HCT116 (cell line): ENCODE data around the gene FOXK1. TPM values are rescaled to one million over a fixed set of nuclear protein-coding genes. Genes with fewer than 3 reads are reported as not detected.

ENCODE experiments used
- ATAC-seq: fragments of 200-7000 bp; cut with Tn5 transposase; 2 replicates; pipeline ENCODE4 v1.9.1; 2020; ENCODE audit warnings: mild to moderate bottlenecking, moderate library complexity
- BruUV-seq: library from RNA; stranded (reverse); fragments of 400-500 nt; replicated peaks from 2 replicates; lab custom pipeline; 2021; lab: Mats Ljungman, UMichigan
- CTCF ChIA-PET: fragments of 300-600 bp; sonication (Branson Sonifier 250); formaldehyde crosslinking; loops from one replicate; lab custom pipeline; 2021; ENCODE audit warnings: antibody characterized with exemption; lab: Charles Lee
- POLR2A ChIA-PET: fragments of 300-600, 350-600 bp; sonication (Branson Sonifier 250); formaldehyde crosslinking; loops from one replicate; lab custom pipeline; 2021; ENCODE audit warnings: antibody characterized with exemption; lab: Charles Lee
- RAD21 ChIA-PET, 2 experiments: fragments of 300-600 bp; sonication (Branson Sonifier 250); formaldehyde crosslinking; loops; one replicate each; lab custom pipeline; 2023; ENCODE audit warnings: low total read pairs in 2 of 2; ENCODE audit not compliant: uncharacterized antibody in 2 of 2, unreplicated experiment in 2 of 2, low non-redundant PET in 1 of 2; lab: Charles Lee
- DNase-seq: peaks from one replicate; pipeline ENCODE4 v3.0.0-alpha.2; 2010; ENCODE audit warnings: low read depth, low spot score
- H2AFZ ChIP-seq: fragments of 200-600 bp; shearing (Covaris generic), sonication (generic); 2 replicates; pipeline ENCODE4 v1.6.1; 2017; ENCODE audit warnings: low read depth, mixed run types, mixed read lengths, antibody characterized with exemption, low read length; ENCODE audit not compliant: poor library complexity, severe bottlenecking
- H3K27ac ChIP-seq: 2 replicates; pipeline ENCODE4 v1.5.1; 2012; ENCODE audit warnings: low read depth, low read length
- H3K27me3 ChIP-seq: fragments of 200-600 bp; sonication (generic); 2 replicates; pipeline ENCODE4 v1.6.1; 2016; ENCODE audit warnings: mixed run types, low read length, mixed read lengths; ENCODE audit not compliant: insufficient read depth
- H3K36me3 ChIP-seq, 2 experiments: fragments of 200-500 bp in 1 of 2; fragments of 200-600 bp in 1 of 2; sonication (Bioruptor generic) in 1 of 2; sonication (generic) in 1 of 2; 2 replicates each; pipeline versions ENCODE4 v1.5.1 to v1.6.1; 2014 to 2016; ENCODE audit warnings: low read length in 2 of 2, inconsistent platforms in 1 of 2, mixed read lengths in 1 of 2, mixed run types in 1 of 2; ENCODE audit not compliant: insufficient read depth in 2 of 2, control insufficient read depth in 1 of 2
- H3K4me1 ChIP-seq, 2 experiments: fragments of 200-600 bp in 1 of 2; sonication (generic) in 1 of 2; 2 replicates each; pipeline versions ENCODE4 v1.5.1 to v1.6.1; 2012 to 2017; ENCODE audit warnings: low read length in 2 of 2, inconsistent platforms in 1 of 2, mild to moderate bottlenecking in 1 of 2, mixed read lengths in 1 of 2, mixed run types in 1 of 2, moderate library complexity in 1 of 2; ENCODE audit not compliant: insufficient read depth in 2 of 2, control insufficient read depth in 1 of 2
- H3K4me2 ChIP-seq: fragments of 200-600 bp; sonication (generic); 2 replicates; pipeline ENCODE4 v1.6.1; 2017; ENCODE audit warnings: mixed run types, low read length, mixed read lengths
- H3K4me3 ChIP-seq, 2 experiments: fragments of 200-600 bp in 1 of 2; sonication (generic) in 1 of 2; replicated peaks in 1 of 2; 2 replicates each; pipeline ENCODE4 v1.5.1; 2011 to 2016; ENCODE audit warnings: low read length in 2 of 2, control low read depth in 1 of 2, low read depth in 1 of 2, mild to moderate bottlenecking in 1 of 2, mixed read lengths in 1 of 2, mixed run types in 1 of 2
- H3K79me2 ChIP-seq: fragments of 200-600 bp; sonication (generic); 2 replicates; pipeline ENCODE4 v1.6.1; 2017; ENCODE audit warnings: mild to moderate bottlenecking, mixed run types, low read length, moderate library complexity, mixed read lengths; ENCODE audit not compliant: insufficient read depth
- H3K9ac ChIP-seq: fragments of 200-600 bp; sonication (generic); 2 replicates; pipeline ENCODE4 v1.6.1; 2016; ENCODE audit warnings: low read length, mixed read lengths
- H3K9me2 ChIP-seq: fragments of 200-600 bp; sonication (generic), shearing (Covaris generic); 2 replicates; pipeline ENCODE4 v1.6.1; 2017; ENCODE audit warnings: mixed run types, mild to moderate bottlenecking, moderate library complexity; ENCODE audit not compliant: insufficient read depth
- H3K9me3 ChIP-seq, 2 experiments: fragments of 200-500 bp in 1 of 2; fragments of 200-600 bp in 1 of 2; sonication (Bioruptor generic) in 1 of 2; sonication (generic) in 1 of 2; 2 replicates each; pipeline ENCODE4 v1.6.1; 2014 to 2017; ENCODE audit warnings: low read length in 2 of 2, mixed read lengths in 2 of 2, inconsistent platforms in 1 of 2, low read depth in 1 of 2, mild to moderate bottlenecking in 1 of 2, mixed run types in 1 of 2, moderate library complexity in 1 of 2; ENCODE audit not compliant: control insufficient read depth in 1 of 2, insufficient read depth in 1 of 2
- H4K20me1 ChIP-seq: fragments of 200-600 bp; sonication (generic), shearing (Covaris generic); 2 replicates; pipeline ENCODE4 v1.6.1; 2017; ENCODE audit warnings: mixed run types, mild to moderate bottlenecking, moderate library complexity; ENCODE audit not compliant: insufficient read depth
- CEBPB ChIP-seq: IDR thresholded peaks from 2 replicates; pipeline ENCODE4 v1.6.1; 2012; ENCODE audit warnings: low read depth
- CTCF ChIP-seq, 3 experiments: fragments of 200-600 bp in 1 of 3; sonication (generic) in 1 of 3; IDR thresholded peaks in 2 of 3; conservative IDR thresholded peaks in 1 of 3; 2 replicates each; pipeline ENCODE4 v1.5.1; 2012 to 2017; ENCODE audit warnings: low read depth in 2 of 3, low read length in 2 of 3, antibody characterized with exemption in 1 of 3, borderline replicate concordance in 1 of 3, control low read depth in 1 of 3, mild to moderate bottlenecking in 1 of 3, mixed read lengths in 1 of 3, mixed run types in 1 of 3, moderate library complexity in 1 of 3; ENCODE audit not compliant: insufficient read depth in 1 of 3
- EGR1 ChIP-seq: IDR thresholded peaks from 2 replicates; pipeline ENCODE4 v1.6.1; 2012; ENCODE audit warnings: low read depth
- ELF1 ChIP-seq: IDR thresholded peaks from 2 replicates; pipeline ENCODE4 v1.6.1; 2012; ENCODE audit warnings: low read depth, borderline replicate concordance
- EZH2 ChIP-seq: fragments of 200-600 bp; sonication (generic); IDR thresholded peaks from 2 replicates; pipeline ENCODE4 v1.6.1; 2017; ENCODE audit warnings: antibody characterized with exemption, mixed run types
- RAD21 ChIP-seq: IDR thresholded peaks from 2 replicates; pipeline ENCODE4 v1.6.1; 2012; ENCODE audit warnings: low read depth, mild to moderate bottlenecking
- REST ChIP-seq: IDR thresholded peaks from 2 replicates; pipeline ENCODE4 v1.6.1; 2012; ENCODE audit warnings: low read depth
- SP1 ChIP-seq: IDR thresholded peaks from 2 replicates; pipeline ENCODE4 v1.6.1; 2012; ENCODE audit warnings: low read depth
- SRF ChIP-seq: IDR thresholded peaks from 2 replicates; pipeline ENCODE4 v1.6.1; 2012; ENCODE audit warnings: low read depth
- YY1 ChIP-seq: IDR thresholded peaks from 2 replicates; pipeline ENCODE4 v1.6.1; 2011; ENCODE audit warnings: low read length, low read depth, moderate library complexity, mild to moderate bottlenecking; ENCODE audit not compliant: insufficient replicate concordance; ENCODE audit errors: extremely low read depth
- ZBTB33 ChIP-seq: IDR thresholded peaks from 2 replicates; pipeline ENCODE4 v1.6.1; 2011; ENCODE audit warnings: mild to moderate bottlenecking, low read length, moderate library complexity; ENCODE audit not compliant: insufficient replicate concordance; ENCODE audit errors: extremely low read depth
- ZFX ChIP-seq: fragments of 450-650 bp; IDR thresholded peaks from 2 replicates; pipeline ENCODE4 v1.6.1; 2017
- ZNF274 ChIP-seq: fragments of 200-500 bp; sonication (Bioruptor generic); IDR thresholded peaks from 2 replicates; pipeline ENCODE4 v1.6.1; 2014; ENCODE audit warnings: mild to moderate bottlenecking, low read depth, low read length, inconsistent platforms
- intact Hi-C: fragments of 100-400 bp; cut with micrococcal nuclease; formaldehyde crosslinking; loops from 2 replicates; pipeline ENCODE4 v1.10.0; 2022
- total RNA-seq: library from RNA; stranded (reverse); gene quantifications from one replicate; pipeline ENCODE4 v1.2.1, GENCODE V29; 2021; ENCODE audit not compliant: unreplicated experiment

FOXK1 gene
- total RNA-seq, 1 experiment from 2014 or later, result 60.5 TPM

- TF ChIP-seq ZBTB33 (no peak), CTCF (IDR thresholded peaks at IDR 0.05 in 2 of 3, conservative IDR thresholded peaks at IDR 0.05 in 1 of 3; ENCODE audit: borderline replicate concordance in 1 of 3, insufficient read depth in 1 of 3, low read depth in 2 of 3, low read length in 2 of 3) (no peak), SRF (no peak), EZH2 (no peak)
Observed at GRCh38 chr7:4650433-4651047, 31.6 kb upstream of the FOXK1 start (continued).

GRCh38 chr7:4653771-4654170, 28.3 kb upstream of the FOXK1 start:
- Histone ChIP-seq H3K36me3 (no peaks in the 10 kb centered on the region), H3K27ac (no peak overlapping the region), H3K27me3 (no peaks in the 10 kb centered on the region), H3K79me2 (no peaks in the 10 kb centered on the region), H3K9ac (no peak overlapping the region), H3K9me2 (no peaks in the 10 kb centered on the region), H2AFZ (no peak overlapping the region), H4K20me1 (no peaks in the 10 kb centered on the region), H3K4me3 (no peak overlapping the region), H3K9me3 (no peaks in the 10 kb centered on the region), H3K4me2 (no peak overlapping the region), H3K4me1 (no peaks in the 10 kb centered on the region; a peak in 1 of 4 replicates)
- ChIA-PET POLR2A (no interaction called here), RAD21 (no interaction called here), CTCF (no interaction called here)
- DNase-seq (no peak), ATAC-seq (no peak)
- BruUV-seq, result no TSS peak
- intact Hi-C loops, result no loop called here
- no peak for TF ChIP-seq REST
- no peak for TF ChIP-seq EGR1
- TF ChIP-seq RAD21, result no peak
- no peak for TF ChIP-seq CEBPB
- TF ChIP-seq ZFX, result no peak
- no peak for TF ChIP-seq ELF1
- TF ChIP-seq EZH2, result no peak
- TF ChIP-seq ZNF274, result no peak
- TF ChIP-seq YY1, result no peak
- TF ChIP-seq SP1, result no peak
